H1 (cell line): ENCODE measurements around the gene TRAP1. TPM values are rescaled to one million over a fixed set of nuclear protein-coding genes. Genes with fewer than 3 reads are reported as not detected.

ENCODE experiments used
- CTCF ChIA-PET: fragments of 300-600 bp; sonication (Branson Sonifier 250); formaldehyde crosslinking; loops from one replicate; lab custom pipeline; 2021; ENCODE audit not compliant: partially characterized antibody; lab: Charles Lee
- POLR2A ChIA-PET: fragments of 300-600 bp; sonication (Branson Sonifier 250); formaldehyde crosslinking; loops from one replicate; lab custom pipeline; 2021; ENCODE audit warnings: inconsistent platforms; ENCODE audit not compliant: partially characterized antibody; lab: Charles Lee
- DNase-seq, 2 experiments: peaks; one replicate each; pipeline versions ENCODE4 v3.0.0 to v3.0.0-alpha.2; 2010 to 2022; ENCODE audit warnings: low spot score in 2 of 2, low read depth in 1 of 2, mixed read lengths in 1 of 2
- FAIRE-seq: peaks from 2 replicates; lab custom pipeline; 2011; peaks lifted over from hg19 to GRCh38; lab: Jason Lieb, UNC
- H2AFZ ChIP-seq: 2 replicates; pipeline ENCODE4 v1.8.1; 2012; ENCODE audit warnings: low read length, inconsistent platforms
- H2AK5ac ChIP-seq: 2 replicates; pipeline ENCODE4 v1.6.1; 2013; ENCODE audit warnings: low read depth, low read length
- H2BK120ac ChIP-seq: replicated peaks from 2 replicates; pipeline ENCODE3; 2013; ENCODE audit warnings: low read depth, low read length, inconsistent platforms
- H2BK12ac ChIP-seq: 2 replicates; pipeline ENCODE4 v1.6.1; 2013; ENCODE audit warnings: low read depth, low read length
- H2BK15ac ChIP-seq: 2 replicates; pipeline ENCODE4 v1.6.1; 2013; ENCODE audit warnings: low read length
- H2BK20ac ChIP-seq: 2 replicates; pipeline ENCODE4 v1.6.1; 2013; ENCODE audit warnings: low read length
- H2BK5ac ChIP-seq: 2 replicates; pipeline ENCODE4 v1.6.1; 2013; ENCODE audit warnings: low read depth, low read length
- H3K14ac ChIP-seq: 2 replicates; pipeline ENCODE4 v1.6.1; 2013; ENCODE audit warnings: inconsistent platforms; ENCODE audit not compliant: insufficient read length
- H3K18ac ChIP-seq: 2 replicates; pipeline ENCODE4 v1.6.1; 2013; ENCODE audit warnings: low read length; ENCODE audit errors: extremely low read depth
- H3K23ac ChIP-seq: 2 replicates; pipeline ENCODE4 v1.6.1; 2013; ENCODE audit warnings: inconsistent platforms; ENCODE audit not compliant: insufficient read length
- H3K23me2 ChIP-seq: 2 replicates; pipeline ENCODE4 v1.6.1; 2013; ENCODE audit warnings: low read depth, low read length
- H3K27ac ChIP-seq: 2 replicates; pipeline ENCODE4 v1.6.1; 2011; ENCODE audit warnings: low read depth, low read length, inconsistent platforms
- H3K27me3 ChIP-seq, 4 experiments: replicated peaks in 1 of 4; 1 replicate in 1 of 4; 2 replicates in 3 of 4; pipeline versions ENCODE4 v1.6.1 to v1.8.1; 2011 to 2013; ENCODE audit warnings: low read length in 3 of 4, mild to moderate bottlenecking in 3 of 4, inconsistent platforms in 2 of 4, mixed read lengths in 2 of 4, moderate library complexity in 1 of 4; ENCODE audit not compliant: control insufficient read depth in 3 of 4, insufficient read depth in 3 of 4; ENCODE audit errors: extremely low read depth in 1 of 4
- H3K36me3 ChIP-seq, 4 experiments: 2 replicates each; pipeline versions ENCODE4 v1.6.1 to v1.8.1; 2011 to 2013; ENCODE audit warnings: mild to moderate bottlenecking in 4 of 4, low read length in 3 of 4, moderate library complexity in 2 of 4, control low read depth in 1 of 4, inconsistent platforms in 1 of 4; ENCODE audit not compliant: insufficient read depth in 4 of 4, control insufficient read depth in 2 of 4
- H3K4ac ChIP-seq: replicated peaks from 2 replicates; pipeline ENCODE3; 2013; ENCODE audit warnings: low read length, low read depth, mixed read lengths, inconsistent platforms; ENCODE audit not compliant: insufficient read length
- H3K4me1 ChIP-seq, 4 experiments: replicated peaks in 1 of 4; 1 replicate in 1 of 4; 2 replicates in 3 of 4; pipeline versions ENCODE4 v1.6.1 to v1.8.1; 2011 to 2013; ENCODE audit warnings: low read length in 3 of 4, inconsistent platforms in 2 of 4, mixed read lengths in 1 of 4; ENCODE audit not compliant: insufficient read depth in 4 of 4, control insufficient read depth in 3 of 4
- H3K4me2 ChIP-seq, 2 experiments: 2 replicates each; pipeline versions ENCODE4 v1.6.1 to v1.8.1; 2011 to 2013; ENCODE audit warnings: low read depth in 2 of 2, low read length in 2 of 2, control low read depth in 1 of 2, inconsistent platforms in 1 of 2, mild to moderate bottlenecking in 1 of 2; ENCODE audit not compliant: insufficient read depth in 1 of 2
- H3K4me3 ChIP-seq, 4 experiments: fragments of 200-600, 300-600 bp in 1 of 4; sonication (generic), shearing (Covaris generic), sonication (Bioruptor Twin) in 1 of 4; 2 replicates each; pipeline versions ENCODE4 v1.5.1 to v1.8.1; 2011 to 2016; ENCODE audit warnings: low read length in 4 of 4, low read depth in 3 of 4, control low read depth in 2 of 4, inconsistent platforms in 2 of 4, mild to moderate bottlenecking in 2 of 4, mixed read lengths in 1 of 4, moderate library complexity in 1 of 4; ENCODE audit not compliant: insufficient read depth in 2 of 4; ENCODE audit errors: extremely low read depth in 1 of 4
- H3K56ac ChIP-seq: replicated peaks from 2 replicates; pipeline ENCODE3; 2013; ENCODE audit warnings: low read depth, mild to moderate bottlenecking, mixed read lengths, low read length, inconsistent platforms; ENCODE audit not compliant: insufficient read length
- H3K79me1 ChIP-seq: 2 replicates; pipeline ENCODE4 v1.6.1; 2013; ENCODE audit warnings: low read depth, low read length, control low read depth
- H3K79me2 ChIP-seq, 2 experiments: 2 replicates each; pipeline versions ENCODE4 v1.6.1 to v1.8.1; 2012 to 2013; ENCODE audit warnings: low read length in 2 of 2, mild to moderate bottlenecking in 2 of 2, inconsistent platforms in 1 of 2; ENCODE audit not compliant: insufficient read depth in 2 of 2, control insufficient read depth in 1 of 2
- H3K9ac ChIP-seq, 4 experiments: replicated peaks in 1 of 4; 1 replicate in 1 of 4; 2 replicates in 3 of 4; pipeline versions ENCODE4 v1.6.1 to v1.8.1; 2011 to 2013; ENCODE audit warnings: low read depth in 3 of 4, low read length in 3 of 4, control low read depth in 2 of 4, mild to moderate bottlenecking in 2 of 4, moderate library complexity in 2 of 4, inconsistent platforms in 1 of 4; ENCODE audit errors: extremely low read depth in 1 of 4
- H3K9me3 ChIP-seq, 2 experiments: 2 replicates each; pipeline versions ENCODE4 v1.6.1 to v1.8.1; 2012 to 2013; ENCODE audit warnings: mild to moderate bottlenecking in 2 of 2, moderate library complexity in 2 of 2, control low read depth in 1 of 2, inconsistent platforms in 1 of 2, low read depth in 1 of 2, low read length in 1 of 2, mixed read lengths in 1 of 2; ENCODE audit not compliant: insufficient read depth in 2 of 2
- H4K20me1 ChIP-seq, 2 experiments: replicated peaks in 1 of 2; 2 replicates each; pipeline versions ENCODE3 to v1.8.1; 2011 to 2013; ENCODE audit warnings: inconsistent platforms in 2 of 2, low read length in 2 of 2, mild to moderate bottlenecking in 1 of 2; ENCODE audit not compliant: insufficient read depth in 2 of 2, control insufficient read depth in 1 of 2
- H4K5ac ChIP-seq: 2 replicates; pipeline ENCODE4 v1.6.1; 2013; ENCODE audit warnings: low read length, low read depth, mixed read lengths, inconsistent platforms; ENCODE audit not compliant: insufficient read length
- H4K8ac ChIP-seq: 2 replicates; pipeline ENCODE4 v1.8.0; 2013; ENCODE audit warnings: mild to moderate bottlenecking, moderate library complexity, low read length, inconsistent platforms; ENCODE audit not compliant: insufficient read depth; ENCODE audit errors: extremely low read depth
- H4K91ac ChIP-seq: replicated peaks from 2 replicates; pipeline ENCODE3; 2013; ENCODE audit warnings: low read length, mixed read lengths, inconsistent platforms; ENCODE audit not compliant: insufficient read length
- ATF3 ChIP-seq: IDR thresholded peaks from 2 replicates; pipeline ENCODE4 v1.6.1; 2011; ENCODE audit warnings: low read depth, mild to moderate bottlenecking, low read length; ENCODE audit not compliant: insufficient read depth
- BCL11A ChIP-seq, 2 experiments: IDR thresholded peaks; one replicate each; pipeline ENCODE4 v1.6.1; 2011; ENCODE audit warnings: low read depth in 2 of 2, low read length in 2 of 2, mild to moderate bottlenecking in 2 of 2
- CEBPB ChIP-seq: IDR thresholded peaks from 2 replicates; pipeline ENCODE4 v1.6.1; 2012; ENCODE audit warnings: low read depth, low read length
- CHD1 ChIP-seq: IDR thresholded peaks from 2 replicates; pipeline ENCODE4 v1.6.1; 2012; ENCODE audit warnings: low read depth, low read length, improper control_type of control experiment
- EGR1 ChIP-seq: IDR thresholded peaks from 2 replicates; pipeline ENCODE4 v1.6.1; 2011; ENCODE audit warnings: low read depth, low read length, borderline replicate concordance
- EZH2 ChIP-seq: fragments of 200-600 bp; sonication (generic); IDR thresholded peaks from 2 replicates; pipeline ENCODE4 v1.7.1; 2012; ENCODE audit warnings: low read depth, mild to moderate bottlenecking, moderate library complexity, low read length, inconsistent platforms; ENCODE audit not compliant: severe bottlenecking
- FOSL1 ChIP-seq: IDR thresholded peaks from 2 replicates; pipeline ENCODE4 v1.6.1; 2011; ENCODE audit warnings: mild to moderate bottlenecking, low read depth, low read length, moderate library complexity; ENCODE audit not compliant: insufficient read depth
- KDM4A ChIP-seq: IDR thresholded peaks from one replicate; pipeline ENCODE4 v1.7.1; 2012; ENCODE audit warnings: low read depth, mild to moderate bottlenecking, moderate library complexity, low read length, inconsistent platforms; ENCODE audit not compliant: severe bottlenecking
- MAFK ChIP-seq: IDR thresholded peaks from 2 replicates; pipeline ENCODE4 v1.6.1; 2012; ENCODE audit warnings: low read depth, mild to moderate bottlenecking, improper control_type of control experiment, low read length
- NANOG ChIP-seq: IDR thresholded peaks from 2 replicates; pipeline ENCODE4 v1.6.1; 2011; ENCODE audit warnings: low read length, low read depth, mild to moderate bottlenecking, inconsistent platforms; ENCODE audit not compliant: insufficient read depth, poor library complexity, severe bottlenecking
- POU5F1 ChIP-seq: IDR thresholded peaks from 2 replicates; pipeline ENCODE4 v1.6.1; 2011; ENCODE audit warnings: low read depth, mild to moderate bottlenecking, low read length, moderate library complexity
- SIX5 ChIP-seq: IDR thresholded peaks from 2 replicates; pipeline ENCODE4 v1.6.1; 2011; ENCODE audit warnings: mild to moderate bottlenecking, low read depth, low read length
- TAF7 ChIP-seq: optimal IDR thresholded peaks from 2 replicates; pipeline ENCODE3; 2011; ENCODE audit warnings: low read depth, mild to moderate bottlenecking, inconsistent platforms, low read length, moderate library complexity, borderline replicate concordance
- TCF12 ChIP-seq: IDR thresholded peaks from 2 replicates; pipeline ENCODE4 v1.6.1; 2011; ENCODE audit warnings: low read depth, mild to moderate bottlenecking, low read length
- WGBS, 2 experiments: shearing (Covaris generic) in 1 of 2; methylation state at CpG; one replicate each; pipeline versions ENCODE4 v1.1.6 to v1.1.7; 2013 to 2015; ENCODE audit warnings: low lambda C conversion rate in 2 of 2, mixed read lengths in 2 of 2, inconsistent platforms in 1 of 2, low coverage in 1 of 2, missing lambda C conversion rate in 1 of 2; ENCODE audit not compliant: insufficient replicate concordance in 2 of 2, insufficient coverage in 1 of 2, insufficient read length in 1 of 2; ENCODE audit errors: extremely low coverage in 1 of 2, missing lambda C conversion rate in 1 of 2; 5-methylcytosine and 5-hydroxymethylcytosine counted together
- polyA plus RNA-seq, 7 experiments: library from polyadenylated mRNA; depleted of rRNA in 3 of 7; stranded (reverse) in 5 of 7; unstranded in 2 of 7; fragments of >200 nt in 5 of 7; fragments of 200-250 nt in 2 of 7; gene quantifications; 1 replicate in 5 of 7; 2 replicates in 1 of 7; 4 replicates in 1 of 7; pipeline versions ENCODE4 v1.2.1 to v1.2.3, GENCODE V29; 2011 to 2013; ENCODE audit warnings: missing spikeins in 2 of 7, mixed read lengths in 2 of 7
- total RNA-seq: library from RNA; stranded (reverse); fragmentation: NEBNext Ultra II Directional; extraction: Animal tissue kit (Norgen Biotek cat#: 25700); gene quantifications from 2 replicates; pipeline ENCODE4 v1.2.1, GENCODE V29; 2021

TRAP1 gene
- total and polyA plus RNA-seq, 2 of the 8 experiments (the other 6 are each of a cell fraction or from before 2014, with no cell fraction given), result 215 to 283 TPM

GRCh38 chr16:3687792-3688191, 29.5 kb downstream of the TRAP1 start:
- Histone ChIP-seq H4K8ac (no peak overlapping the region), H2AFZ (no peak overlapping the region), H3K4me1 (no peaks in the 10 kb centered on the region), H2BK120ac (no peak overlapping the region), H3K9me3 (no peaks in the 10 kb centered on the region), H3K14ac (no peak overlapping the region), H4K91ac (no peak overlapping the region), H3K27me3 (no peaks in the 10 kb centered on the region), H3K4ac (no peak overlapping the region), H3K18ac (no peak overlapping the region), H2BK12ac (no peak overlapping the region), H4K20me1 (peaks cover 9 to 11% of the 10 kb centered on the region in 2 experiments), H2BK15ac (no peak overlapping the region), H3K56ac (no peak overlapping the region), H2BK5ac (no peak overlapping the region), H4K5ac (no peak overlapping the region), H2AK5ac (no peak overlapping the region), H3K23ac (no peak overlapping the region), H3K4me3 (no peak overlapping the region), H3K23me2 (no peaks in the 10 kb centered on the region), H3K9ac (no peak overlapping the region), H3K79me1 (no peaks in the 10 kb centered on the region), H3K36me3 (peaks cover 23 to 52% (median 36%) of the 10 kb centered on the region in 4 experiments), H3K27ac (no peak overlapping the region), H2BK20ac (no peak overlapping the region), H3K79me2 (0 out of 4 replicates have a peak, but pooled peaks cover 0 to 2% of the 10 kb centered on the region in 2 experiments), H3K4me2 (no peak overlapping the region)
- CTCF ChIA-PET, result interaction anchor here (0.9 to 3.4 kb wide), 5 partner anchors 8 to 34 kb away, joined by 3 to 15 read pairs (median 4); partner anchors contain the start of gene DNASE1
- POLR2A ChIA-PET, result interaction anchor here (2.1 kb wide), 1 partner anchor 12 kb away, joined by 7 read pairs; no protein-coding TSS in a partner anchor
- FAIRE-seq, result no peak
- no peak for DNase-seq
- WGBS, 2 experiments, result 93% methylated on average over 7 of the region's 9 CpGs; no CpG with 5 or more reads in 1 of the 2 experiments
- TF ChIP-seq MAFK (no peak), SIX5 (no peak), CEBPB (no peak), EGR1 (no peak), FOSL1 (no peak), ATF3 (no peak), TAF7 (no peak), BCL11A (IDR thresholded peaks at IDR 0.05; ENCODE audit: low read depth in 2 of 2, low read length in 2 of 2) (no peak), KDM4A (no peak), TCF12 (no peak), CHD1 (no peak), POU5F1 (no peak), EZH2 (no peak), NANOG (no peak)
